HepG2 (cell line): ENCODE measurements around the gene CAMTA1. TPM values are rescaled to one million over a fixed set of nuclear protein-coding genes. Genes with fewer than 3 reads are reported as not detected.

Experiments used
- GPN1 ChIP-seq: sonication (generic); formaldehyde crosslinking; IDR thresholded peaks from 2 replicates; pipeline ENCODE4 v1.5.1; 2020; ENCODE audit warnings: missing genetic modification reagents, borderline replicate concordance
- HMGA1 ChIP-seq: sonication (generic); formaldehyde crosslinking; conservative IDR thresholded peaks from 2 replicates; pipeline ENCODE4 v1.4.0; 2020; ENCODE audit warnings: missing genetic modification reagents
- HNRNPH1 ChIP-seq: fragments of 200-400 bp; formaldehyde crosslinking; optimal IDR thresholded peaks from 2 replicates; pipeline ENCODE3; 2017; ENCODE audit warnings: mild to moderate bottlenecking, low read depth, low read length
- MED13 ChIP-seq: sonication (generic); formaldehyde crosslinking; IDR thresholded peaks from 2 replicates; pipeline ENCODE4 v1.5.0; 2020; ENCODE audit warnings: missing genetic modification reagents
- NR2F1 ChIP-seq, 2 experiments: fragments of 450-650 bp in 1 of 2; formaldehyde crosslinking in 1 of 2; IDR thresholded peaks; 2 replicates each; pipeline versions ENCODE4 v1.5.0 to v1.6.1; 2016 to 2020; ENCODE audit warnings: mild to moderate bottlenecking in 1 of 2, missing compliant biosample characterization in 1 of 2, missing genetic modification reagents in 1 of 2, moderate library complexity in 1 of 2
- PITX1 ChIP-seq: sonication (generic); formaldehyde crosslinking; IDR thresholded peaks from 2 replicates; pipeline ENCODE4 v1.5.1; 2020; ENCODE audit warnings: mild to moderate bottlenecking, missing genetic modification reagents
- RFXANK ChIP-seq: IDR thresholded peaks from 2 replicates; pipeline ENCODE4 v1.6.1; 2016
- THAP11 ChIP-seq: IDR thresholded peaks from 2 replicates; pipeline ENCODE4 v1.6.1; 2016; ENCODE audit warnings: missing biosample characterization, missing genetic modification reagents
- ZNF138 ChIP-seq: sonication (generic); formaldehyde crosslinking; IDR thresholded peaks from 2 replicates; pipeline ENCODE4 v1.5.0; 2020; ENCODE audit warnings: mild to moderate bottlenecking, low read depth, missing genetic modification reagents
- ZNF441 ChIP-seq: sonication (generic); formaldehyde crosslinking; IDR thresholded peaks from 2 replicates; pipeline ENCODE4 v1.7.0; 2021; ENCODE audit warnings: missing genetic modification reagents, borderline replicate concordance
- ZNF562 ChIP-seq: sonication (generic); formaldehyde crosslinking; IDR thresholded peaks from 2 replicates; pipeline ENCODE4 v1.8.0; 2022; ENCODE audit warnings: missing genetic modification reagents, borderline replicate concordance
- ZNF614 ChIP-seq: IDR thresholded peaks from 2 replicates; pipeline ENCODE4 v1.6.1; 2018; ENCODE audit warnings: missing biosample characterization, missing genetic modification reagents, inconsistent platforms, borderline replicate concordance
- ZNF788 ChIP-seq: sonication (generic); formaldehyde crosslinking; IDR thresholded peaks from 2 replicates; pipeline ENCODE4 v1.5.0; 2020; ENCODE audit warnings: mild to moderate bottlenecking, missing genetic modification reagents, borderline replicate concordance
- polyA plus RNA-seq, 8 experiments: library from polyadenylated mRNA; depleted of rRNA in 3 of 8; stranded (reverse) in 7 of 8; unstranded in 1 of 8; fragments of >200 nt; fragmentation: Illumina TruSeq in 4 of 8; extraction: Trizol in 4 of 8; gene quantifications; 2 replicates each; pipeline versions ENCODE4 v1.2.1 to v1.2.3, GENCODE V29; 2011 to 2016; ENCODE audit warnings: low read depth in 4 of 8, missing spikeins in 1 of 8, mixed read lengths in 1 of 8; ENCODE audit not compliant: insufficient read depth in 1 of 8
- total RNA-seq, 5 experiments: library from RNA; depleted of rRNA; stranded (reverse); fragments of >200 nt; fragmentation: Illumina TruSeq; extraction: Trizol; gene quantifications; 2 replicates each; pipeline ENCODE4 v1.2.3, GENCODE V29; 2016; ENCODE audit warnings: low read depth in 1 of 5
- TF ChIP-seq, protein P1 (sequence below): sonication (generic); formaldehyde crosslinking; IDR thresholded peaks from 2 replicates; pipeline ENCODE4 v1.4.0; 2020; ENCODE audit warnings: mild to moderate bottlenecking, missing genetic modification reagents
- TF ChIP-seq, protein P2 (sequence below): sonication (generic); formaldehyde crosslinking; IDR thresholded peaks from 2 replicates; pipeline ENCODE4 v1.4.0; 2020; ENCODE audit warnings: missing genetic modification reagents, borderline replicate concordance
- TF ChIP-seq, protein P3 (sequence below): sonication (generic); formaldehyde crosslinking; IDR thresholded peaks from 2 replicates; pipeline ENCODE4 v1.4.0; 2020; ENCODE audit warnings: missing genetic modification reagents, borderline replicate concordance

The CAMTA1 gene
- total and polyA plus RNA-seq, 2 of the 13 experiments (the other 11 are each of a cell fraction or from before 2014, with no cell fraction given) = 25.0 to 36.4 TPM

DNA sequence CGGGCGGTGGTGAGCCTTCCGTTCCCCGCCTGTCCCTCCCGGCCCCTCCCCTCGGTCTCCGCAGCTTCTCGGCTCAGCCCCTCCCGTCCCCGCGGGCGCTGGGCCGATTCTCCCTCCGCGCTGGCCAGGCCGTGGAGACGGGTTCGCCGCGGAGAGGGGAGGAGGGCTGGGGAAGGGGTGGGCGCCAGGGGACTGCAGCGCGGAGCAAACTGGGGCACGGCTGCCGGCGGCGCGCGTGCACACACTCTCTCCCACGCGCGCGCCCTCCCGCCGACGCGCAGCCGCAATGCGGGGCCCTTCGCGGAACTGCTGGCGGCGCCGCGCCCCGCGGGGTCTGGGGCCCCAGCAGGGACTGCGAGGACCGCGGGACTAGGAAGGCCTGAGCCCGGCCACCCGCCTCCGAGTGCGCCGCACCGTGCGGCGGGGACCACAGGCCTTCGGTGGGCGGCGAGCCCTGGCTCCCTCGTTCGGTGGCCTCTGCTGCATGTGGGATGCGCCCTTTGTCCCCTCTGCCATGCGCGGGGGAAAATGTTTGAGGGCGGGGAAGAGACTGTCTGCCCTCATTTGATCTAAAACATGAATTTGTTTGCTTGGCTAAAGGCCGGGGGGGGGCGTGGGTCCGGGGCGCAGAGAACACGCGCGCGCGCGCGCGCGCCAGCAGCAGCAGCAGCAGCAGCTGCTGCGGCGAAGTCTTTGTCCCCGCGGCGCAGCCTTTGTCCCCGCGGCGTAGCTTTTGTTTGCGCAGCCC is 895.1 kb downstream of the CAMTA1 start (continued):
- TF ChIP-seq, protein P1, sequence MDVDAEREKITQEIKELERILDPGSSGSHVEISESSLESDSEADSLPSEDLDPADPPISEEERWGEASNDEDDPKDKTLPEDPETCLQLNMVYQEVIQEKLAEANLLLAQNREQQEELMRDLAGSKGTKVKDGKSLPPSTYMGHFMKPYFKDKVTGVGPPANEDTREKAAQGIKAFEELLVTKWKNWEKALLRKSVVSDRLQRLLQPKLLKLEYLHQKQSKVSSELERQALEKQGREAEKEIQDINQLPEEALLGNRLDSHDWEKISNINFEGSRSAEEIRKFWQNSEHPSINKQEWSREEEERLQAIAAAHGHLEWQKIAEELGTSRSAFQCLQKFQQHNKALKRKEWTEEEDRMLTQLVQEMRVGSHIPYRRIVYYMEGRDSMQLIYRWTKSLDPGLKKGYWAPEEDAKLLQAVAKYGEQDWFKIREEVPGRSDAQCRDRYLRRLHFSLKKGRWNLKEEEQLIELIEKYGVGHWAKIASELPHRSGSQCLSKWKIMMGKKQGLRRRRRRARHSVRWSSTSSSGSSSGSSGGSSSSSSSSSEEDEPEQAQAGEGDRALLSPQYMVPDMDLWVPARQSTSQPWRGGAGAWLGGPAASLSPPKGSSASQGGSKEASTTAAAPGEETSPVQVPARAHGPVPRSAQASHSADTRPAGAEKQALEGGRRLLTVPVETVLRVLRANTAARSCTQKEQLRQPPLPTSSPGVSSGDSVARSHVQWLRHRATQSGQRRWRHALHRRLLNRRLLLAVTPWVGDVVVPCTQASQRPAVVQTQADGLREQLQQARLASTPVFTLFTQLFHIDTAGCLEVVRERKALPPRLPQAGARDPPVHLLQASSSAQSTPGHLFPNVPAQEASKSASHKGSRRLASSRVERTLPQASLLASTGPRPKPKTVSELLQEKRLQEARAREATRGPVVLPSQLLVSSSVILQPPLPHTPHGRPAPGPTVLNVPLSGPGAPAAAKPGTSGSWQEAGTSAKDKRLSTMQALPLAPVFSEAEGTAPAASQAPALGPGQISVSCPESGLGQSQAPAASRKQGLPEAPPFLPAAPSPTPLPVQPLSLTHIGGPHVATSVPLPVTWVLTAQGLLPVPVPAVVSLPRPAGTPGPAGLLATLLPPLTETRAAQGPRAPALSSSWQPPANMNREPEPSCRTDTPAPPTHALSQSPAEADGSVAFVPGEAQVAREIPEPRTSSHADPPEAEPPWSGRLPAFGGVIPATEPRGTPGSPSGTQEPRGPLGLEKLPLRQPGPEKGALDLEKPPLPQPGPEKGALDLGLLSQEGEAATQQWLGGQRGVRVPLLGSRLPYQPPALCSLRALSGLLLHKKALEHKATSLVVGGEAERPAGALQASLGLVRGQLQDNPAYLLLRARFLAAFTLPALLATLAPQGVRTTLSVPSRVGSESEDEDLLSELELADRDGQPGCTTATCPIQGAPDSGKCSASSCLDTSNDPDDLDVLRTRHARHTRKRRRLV (CRISPR knock-in tag) = no peak
- TF ChIP-seq MED13 (CRISPR knock-in tag) (peak; percentile 62; the same call in 1 of the 2 replicates), THAP11 (CRISPR knock-in tag) (no peak), RFXANK (CRISPR knock-in tag) (no peak), PITX1 (peak; percentile 24; the same call in 1 of the 2 replicates), ZNF614 (no peak), HMGA1 (no peak), NR2F1 (CRISPR knock-in tag; IDR thresholded peaks at IDR 0.05) (no peak), ZNF788 (CRISPR knock-in tag) (no peak; the same call in 1 of the 2 replicates), GPN1 (peak; percentile 30; the same call in 1 of the 2 replicates), ZNF441 (CRISPR knock-in tag) (0 out of 2 replicates have a peak, but pooled peaks have one; percentile 33), HNRNPH1 (no peak), ZNF138 (0 out of 2 replicates have a peak, but pooled peaks have one; percentile 32), ZNF562 (no peak)
- TF ChIP-seq, protein P2, sequence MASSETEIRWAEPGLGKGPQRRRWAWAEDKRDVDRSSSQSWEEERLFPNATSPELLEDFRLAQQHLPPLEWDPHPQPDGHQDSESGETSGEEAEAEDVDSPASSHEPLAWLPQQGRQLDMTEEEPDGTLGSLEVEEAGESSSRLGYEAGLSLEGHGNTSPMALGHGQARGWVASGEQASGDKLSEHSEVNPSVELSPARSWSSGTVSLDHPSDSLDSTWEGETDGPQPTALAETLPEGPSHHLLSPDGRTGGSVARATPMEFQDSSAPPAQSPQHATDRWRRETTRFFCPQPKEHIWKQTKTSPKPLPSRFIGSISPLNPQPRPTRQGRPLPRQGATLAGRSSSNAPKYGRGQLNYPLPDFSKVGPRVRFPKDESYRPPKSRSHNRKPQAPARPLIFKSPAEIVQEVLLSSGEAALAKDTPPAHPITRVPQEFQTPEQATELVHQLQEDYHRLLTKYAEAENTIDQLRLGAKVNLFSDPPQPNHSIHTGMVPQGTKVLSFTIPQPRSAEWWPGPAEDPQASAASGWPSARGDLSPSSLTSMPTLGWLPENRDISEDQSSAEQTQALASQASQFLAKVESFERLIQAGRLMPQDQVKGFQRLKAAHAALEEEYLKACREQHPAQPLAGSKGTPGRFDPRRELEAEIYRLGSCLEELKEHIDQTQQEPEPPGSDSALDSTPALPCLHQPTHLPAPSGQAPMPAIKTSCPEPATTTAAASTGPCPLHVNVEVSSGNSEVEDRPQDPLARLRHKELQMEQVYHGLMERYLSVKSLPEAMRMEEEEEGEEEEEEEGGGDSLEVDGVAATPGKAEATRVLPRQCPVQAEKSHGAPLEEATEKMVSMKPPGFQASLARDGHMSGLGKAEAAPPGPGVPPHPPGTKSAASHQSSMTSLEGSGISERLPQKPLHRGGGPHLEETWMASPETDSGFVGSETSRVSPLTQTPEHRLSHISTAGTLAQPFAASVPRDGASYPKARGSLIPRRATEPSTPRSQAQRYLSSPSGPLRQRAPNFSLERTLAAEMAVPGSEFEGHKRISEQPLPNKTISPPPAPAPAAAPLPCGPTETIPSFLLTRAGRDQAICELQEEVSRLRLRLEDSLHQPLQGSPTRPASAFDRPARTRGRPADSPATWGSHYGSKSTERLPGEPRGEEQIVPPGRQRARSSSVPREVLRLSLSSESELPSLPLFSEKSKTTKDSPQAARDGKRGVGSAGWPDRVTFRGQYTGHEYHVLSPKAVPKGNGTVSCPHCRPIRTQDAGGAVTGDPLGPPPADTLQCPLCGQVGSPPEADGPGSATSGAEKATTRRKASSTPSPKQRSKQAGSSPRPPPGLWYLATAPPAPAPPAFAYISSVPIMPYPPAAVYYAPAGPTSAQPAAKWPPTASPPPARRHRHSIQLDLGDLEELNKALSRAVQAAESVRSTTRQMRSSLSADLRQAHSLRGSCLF (CRISPR knock-in tag) = no peak
- TF ChIP-seq, protein P3, sequence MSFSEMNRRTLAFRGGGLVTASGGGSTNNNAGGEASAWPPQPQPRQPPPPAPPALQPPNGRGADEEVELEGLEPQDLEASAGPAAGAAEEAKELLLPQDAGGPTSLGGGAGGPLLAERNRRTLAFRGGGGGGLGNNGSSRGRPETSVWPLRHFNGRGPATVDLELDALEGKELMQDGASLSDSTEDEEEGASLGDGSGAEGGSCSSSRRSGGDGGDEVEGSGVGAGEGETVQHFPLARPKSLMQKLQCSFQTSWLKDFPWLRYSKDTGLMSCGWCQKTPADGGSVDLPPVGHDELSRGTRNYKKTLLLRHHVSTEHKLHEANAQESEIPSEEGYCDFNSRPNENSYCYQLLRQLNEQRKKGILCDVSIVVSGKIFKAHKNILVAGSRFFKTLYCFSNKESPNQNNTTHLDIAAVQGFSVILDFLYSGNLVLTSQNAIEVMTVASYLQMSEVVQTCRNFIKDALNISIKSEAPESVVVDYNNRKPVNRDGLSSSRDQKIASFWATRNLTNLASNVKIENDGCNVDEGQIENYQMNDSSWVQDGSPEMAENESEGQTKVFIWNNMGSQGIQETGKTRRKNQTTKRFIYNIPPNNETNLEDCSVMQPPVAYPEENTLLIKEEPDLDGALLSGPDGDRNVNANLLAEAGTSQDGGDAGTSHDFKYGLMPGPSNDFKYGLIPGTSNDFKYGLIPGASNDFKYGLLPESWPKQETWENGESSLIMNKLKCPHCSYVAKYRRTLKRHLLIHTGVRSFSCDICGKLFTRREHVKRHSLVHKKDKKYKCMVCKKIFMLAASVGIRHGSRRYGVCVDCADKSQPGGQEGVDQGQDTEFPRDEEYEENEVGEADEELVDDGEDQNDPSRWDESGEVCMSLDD (CRISPR knock-in tag) = peak; percentile 85; the same call in 1 of the 2 replicates
